OCI-LY3 (cell line): ENCODE results near the gene USP10.

ENCODE experiments used
- CTCF ChIP-seq: fragments of 200-600, 300-600 bp; sonication (generic); IDR thresholded peaks from 2 replicates; pipeline ENCODE4 v1.5.1; 2014; ENCODE audit warnings: antibody characterized with exemption, low read length, low read depth
- EZH2phosphoT487 ChIP-seq: fragments of 200-600 bp; shearing (Covaris generic); IDR thresholded peaks from 2 replicates; pipeline ENCODE4 v1.6.1; 2018; ENCODE audit warnings: antibody characterized with exemption, mixed run types, low read depth

GRCh38 chr16:84794626-84795025, 94.8 kb downstream of the USP10 start:
- TF ChIP-seq CTCF (no peak), EZH2phosphoT487 (no peak)
